SIG-M5 treated with dmso at 0.1 percent for 504 hours (cell line): ENCODE measurements around the gene SOX11.

Experiments
- DNase-seq: peaks from one replicate; lab custom pipeline; 2025; ENCODE audit not compliant: unreplicated experiment; lab: John Stamatoyannopoulos, UW

The SOX11 gene

DNA sequence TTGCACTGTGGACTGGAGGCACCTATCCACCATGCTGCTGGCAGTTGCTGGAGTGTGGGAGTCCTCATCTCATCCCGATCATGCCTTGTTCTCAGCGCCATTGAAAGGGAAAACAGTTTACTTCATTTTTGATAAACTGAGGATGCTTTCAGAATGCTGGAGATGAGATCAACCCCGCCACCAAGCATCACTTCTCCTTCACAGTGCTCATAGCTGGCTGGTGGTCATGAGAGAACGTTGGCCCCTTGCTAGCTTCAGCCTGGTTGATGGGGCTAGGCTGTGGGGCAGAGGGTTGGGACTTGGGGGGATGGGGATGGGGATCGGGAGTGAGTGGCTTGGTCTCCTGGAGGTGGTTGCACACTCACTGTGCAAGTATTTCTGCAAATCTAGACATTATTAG, 30.1 kb downstream of the SOX11 start:
- DNase-seq, result no peak

DNA sequence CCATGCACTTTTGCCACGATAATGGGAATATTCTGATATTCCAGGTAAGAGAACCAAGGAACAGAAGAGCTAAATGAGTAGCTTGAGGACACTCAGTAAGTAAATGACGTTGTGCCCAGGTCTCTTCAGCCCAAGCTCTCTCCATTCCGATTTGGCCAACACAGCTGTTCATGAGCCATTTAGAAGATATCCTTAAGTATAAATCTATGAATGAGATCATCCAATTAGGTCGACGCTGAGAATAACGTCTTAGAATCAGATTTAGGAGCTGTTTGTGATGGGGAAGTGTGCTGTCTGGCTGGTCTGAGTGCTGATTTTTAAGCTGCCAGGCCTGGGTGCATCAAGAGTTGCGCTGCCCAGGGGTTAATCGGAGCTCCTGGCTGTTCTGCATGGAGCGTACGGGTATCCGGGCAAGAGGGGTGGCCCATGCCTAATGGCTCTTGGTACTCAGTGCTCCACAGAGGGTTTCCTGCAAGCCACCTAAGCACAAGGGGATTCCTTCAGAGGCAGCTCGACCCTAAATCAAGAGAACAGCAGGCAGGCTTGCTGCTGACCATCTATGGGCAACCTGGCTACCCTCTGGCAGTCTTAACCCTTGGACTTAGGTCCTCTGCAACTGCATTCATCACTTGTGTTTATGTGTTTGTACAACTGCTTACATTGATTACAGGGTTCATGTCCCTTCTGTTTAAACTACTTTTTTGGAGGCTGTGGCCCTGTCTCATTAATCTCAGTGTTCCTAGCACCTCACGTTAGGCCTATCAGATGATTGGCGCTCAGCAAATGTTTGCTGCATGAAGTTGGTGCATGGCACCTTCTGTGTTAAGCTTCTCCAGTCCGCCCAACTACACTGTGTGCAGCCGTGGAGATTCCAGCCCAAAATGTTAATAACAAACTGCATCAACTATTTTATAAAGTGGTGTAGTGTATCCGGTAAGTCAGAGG, 31.9 kb downstream of the SOX11 start:
- DNase-seq, result no peak

DNA sequence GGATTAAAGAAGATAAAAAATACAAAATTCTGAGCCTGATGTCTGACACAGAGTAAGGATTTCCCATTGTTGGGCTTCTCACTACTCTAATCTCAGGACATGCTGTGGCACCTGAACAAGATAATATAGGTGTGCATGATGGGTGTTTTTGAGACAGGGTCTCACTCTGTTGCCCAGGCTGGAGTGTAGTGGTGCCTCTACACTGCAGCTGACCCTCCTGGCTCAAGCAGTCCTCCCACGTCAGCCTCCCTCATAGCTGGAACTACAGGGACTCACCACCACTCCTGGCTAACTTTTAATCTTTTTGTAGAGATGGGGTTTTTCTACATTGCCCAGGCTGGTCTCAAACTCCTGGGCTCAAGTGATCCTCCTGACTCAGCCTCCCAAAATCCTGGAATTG, 32.9 kb downstream of the SOX11 start:
- no peak for DNase-seq

DNA sequence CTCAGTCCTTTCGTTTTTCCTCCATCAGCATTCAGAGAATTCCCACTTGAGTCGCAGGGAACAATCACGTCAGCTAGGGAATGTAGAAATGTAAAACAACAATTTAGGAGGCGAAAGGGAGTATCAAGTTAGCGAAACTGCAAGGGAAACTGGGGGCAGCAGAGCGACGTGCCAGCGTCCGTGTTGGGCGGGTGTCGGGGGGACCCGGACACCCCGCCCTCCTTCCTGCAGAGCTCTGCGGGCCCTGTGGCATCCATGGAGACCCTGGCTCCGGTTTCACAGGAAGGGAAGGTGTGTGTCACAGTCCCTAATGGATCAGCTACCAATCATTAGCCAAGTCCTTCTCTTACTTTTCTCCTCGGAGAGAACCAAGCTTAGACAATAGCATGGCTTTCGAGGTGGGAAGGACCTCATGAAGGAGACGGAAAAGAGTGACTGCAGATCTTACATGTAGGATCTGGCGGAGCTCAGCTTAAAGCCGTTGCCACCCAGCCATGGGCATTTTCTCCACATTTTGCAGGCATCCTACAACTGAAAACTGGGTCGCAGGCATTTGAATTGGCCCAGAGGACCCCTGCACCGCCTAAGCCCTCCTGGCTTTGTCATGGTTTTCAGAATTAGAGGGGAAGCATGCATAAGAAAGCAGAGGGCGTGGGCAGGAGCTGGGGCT, 33.7 kb downstream of the SOX11 start:
- no peak for DNase-seq

DNA sequence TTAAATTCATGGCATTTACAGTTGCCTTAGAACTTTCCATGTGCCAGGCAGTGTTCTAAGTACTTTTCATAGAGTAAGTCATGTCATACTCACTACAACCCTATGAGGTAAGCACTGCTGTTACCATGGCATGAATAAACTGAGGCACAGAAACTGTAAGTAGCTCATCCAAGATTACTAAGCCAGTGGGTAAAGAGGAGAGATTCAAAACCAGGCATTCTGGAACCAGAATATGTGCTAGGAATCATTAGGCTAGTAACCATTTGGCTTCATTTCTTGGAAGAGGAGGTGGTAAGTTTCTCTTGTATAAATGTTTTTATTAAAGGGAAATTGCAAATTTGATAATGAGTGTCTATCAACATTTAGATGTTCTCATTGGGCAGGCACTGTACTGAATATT, 35.1 kb downstream of the SOX11 start:
- no peak for DNase-seq

DNA sequence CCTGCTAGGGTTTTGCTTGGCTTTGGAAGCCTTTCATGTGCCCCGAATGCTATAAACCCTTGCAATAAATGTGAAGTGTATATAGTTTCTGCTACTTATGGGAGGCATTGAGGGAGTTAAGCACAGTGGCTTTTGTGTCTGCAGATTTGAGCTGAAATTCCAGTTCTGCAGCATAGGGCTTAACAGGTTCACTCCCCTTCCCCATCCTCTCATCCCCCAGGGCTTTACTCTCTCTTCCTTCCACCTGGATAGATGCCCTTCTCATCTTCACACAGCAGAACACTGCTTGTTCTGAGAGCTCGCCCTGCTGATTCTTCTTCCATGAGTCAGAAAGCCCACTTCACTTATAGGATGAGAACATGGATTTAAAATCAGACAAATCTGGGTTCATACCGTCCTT, 37.2 kb downstream of the SOX11 start:
- DNase-seq, result no peak

DNA sequence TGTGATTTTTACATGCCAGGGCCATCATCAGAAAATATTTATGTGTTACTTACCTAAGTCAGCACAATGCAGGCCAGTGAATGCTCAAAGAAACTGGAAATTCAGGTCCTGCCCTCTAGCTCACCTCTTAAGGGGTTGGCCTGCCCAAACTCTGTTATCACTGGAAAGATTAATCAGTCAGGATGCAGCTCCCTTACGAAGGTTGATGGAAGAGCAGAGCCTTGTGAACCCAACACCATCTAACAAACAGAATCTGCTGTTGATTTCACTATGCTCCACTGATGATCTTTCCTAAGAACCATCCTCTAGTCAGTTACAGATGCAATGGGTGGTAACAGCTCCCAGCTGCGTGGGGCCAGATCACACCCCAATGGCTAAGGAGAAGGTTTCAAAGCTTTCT, 38.2 kb downstream of the SOX11 start:
- DNase-seq, result no peak

DNA sequence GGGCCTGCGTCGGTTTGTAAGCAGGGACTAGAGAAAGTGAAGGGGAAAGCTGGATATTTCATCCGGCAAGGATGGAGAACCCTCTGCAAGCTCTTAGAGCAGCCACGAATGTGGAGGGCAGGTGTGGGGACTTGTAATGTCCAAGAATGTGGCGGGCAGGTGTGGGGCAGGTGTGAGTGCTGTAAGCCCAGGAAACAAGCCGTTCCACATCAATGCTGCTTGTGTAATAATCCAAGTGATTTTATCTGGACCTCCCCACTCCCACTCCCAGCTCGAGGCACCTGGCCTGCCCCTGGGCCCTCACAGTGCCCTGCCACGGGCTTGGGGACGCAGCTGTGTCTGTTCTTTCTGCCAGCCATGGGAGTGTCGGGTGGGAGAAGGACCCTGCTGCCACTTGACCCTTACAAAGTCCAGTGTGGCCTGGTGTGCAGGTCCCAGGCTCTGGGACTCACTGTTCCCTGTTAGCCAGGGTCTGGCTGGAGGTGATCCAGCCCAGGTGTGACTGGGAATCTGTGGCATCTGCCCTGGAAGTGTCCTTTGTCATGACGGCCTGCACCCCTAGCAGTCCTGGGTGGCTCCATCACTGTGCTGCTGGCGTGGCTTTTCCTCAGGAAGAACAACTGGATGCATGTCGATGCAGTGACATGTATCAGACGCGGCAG, 42.8 kb downstream of the SOX11 start:
- no peak for DNase-seq

DNA sequence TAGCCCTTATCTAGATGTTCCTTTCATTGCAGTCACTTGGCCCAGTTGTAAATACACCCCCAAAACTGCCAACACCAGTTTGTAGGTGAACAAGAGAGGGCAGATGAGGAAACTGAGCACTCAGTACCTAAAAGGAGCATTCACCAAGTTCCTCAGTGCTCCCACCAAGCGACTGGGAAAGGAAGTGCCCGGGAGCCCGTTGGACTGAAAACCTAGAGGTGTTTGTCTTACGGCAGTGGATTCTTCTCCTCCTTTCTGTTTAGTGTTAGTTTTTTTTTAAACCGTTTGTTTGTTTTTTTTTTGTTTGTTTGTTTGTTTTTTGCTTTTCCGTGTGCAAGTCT, 43.3 kb downstream of the SOX11 start:
- DNase-seq, result no peak

DNA sequence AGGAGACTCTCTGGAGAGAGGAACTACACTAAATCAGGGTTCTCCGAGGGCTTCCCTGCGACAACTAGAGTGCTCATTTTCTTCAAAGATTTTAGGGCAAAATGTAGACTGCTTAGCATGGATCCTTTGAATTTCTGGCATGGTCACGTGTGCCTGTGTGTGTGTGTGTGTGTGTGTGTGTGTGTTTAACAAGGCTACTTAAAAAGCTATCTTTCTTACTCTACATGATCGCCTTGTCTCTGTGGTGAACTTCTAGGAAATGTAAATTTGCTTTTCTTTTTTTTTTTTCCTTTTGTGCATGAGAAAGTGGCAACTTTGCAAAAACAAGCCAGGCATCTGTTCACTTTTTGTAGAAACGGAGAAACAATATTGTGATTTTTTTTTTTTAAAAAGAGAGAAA, 43.9 kb downstream of the SOX11 start:
- DNase-seq, result no peak

DNA sequence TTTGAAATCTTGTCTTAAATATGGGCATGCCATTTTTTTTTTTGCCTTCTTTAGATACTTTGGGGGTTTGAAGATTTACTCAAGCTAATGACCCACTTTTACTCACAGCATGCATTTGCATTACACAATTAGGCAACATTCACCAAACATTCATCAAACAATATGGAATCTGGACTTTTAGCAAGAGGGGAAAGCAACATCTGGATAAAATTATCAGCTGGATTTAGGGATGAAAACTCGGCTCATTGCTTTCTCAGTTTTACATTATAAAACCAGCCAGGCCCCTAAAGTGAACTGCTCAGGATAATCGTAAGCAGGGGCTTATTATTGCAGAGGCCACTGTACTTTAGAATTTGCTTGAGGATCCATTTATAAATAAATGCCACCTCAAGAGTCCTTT, 44.7 kb downstream of the SOX11 start:
- no peak for DNase-seq

DNA sequence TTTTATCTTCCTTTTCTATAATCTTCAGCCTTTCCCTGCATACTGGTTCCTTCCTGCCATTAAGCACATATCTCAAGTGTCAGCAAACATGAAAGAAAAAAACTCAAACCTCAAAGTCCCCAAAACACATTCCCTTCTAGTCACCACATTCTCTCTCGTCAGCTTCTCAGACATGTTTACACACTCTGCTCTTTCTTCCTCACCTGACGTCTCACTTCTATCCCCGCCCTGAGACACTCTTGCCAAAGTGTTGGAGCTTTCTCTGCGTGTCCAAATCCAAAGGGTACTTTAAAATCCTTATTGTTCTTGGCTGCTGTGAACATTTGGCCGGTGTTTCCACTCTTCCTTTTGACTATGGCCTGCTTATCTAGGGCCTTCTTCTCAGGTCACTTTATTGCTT, 47.9 kb downstream of the SOX11 start:
- DNase-seq, result no peak

DNA sequence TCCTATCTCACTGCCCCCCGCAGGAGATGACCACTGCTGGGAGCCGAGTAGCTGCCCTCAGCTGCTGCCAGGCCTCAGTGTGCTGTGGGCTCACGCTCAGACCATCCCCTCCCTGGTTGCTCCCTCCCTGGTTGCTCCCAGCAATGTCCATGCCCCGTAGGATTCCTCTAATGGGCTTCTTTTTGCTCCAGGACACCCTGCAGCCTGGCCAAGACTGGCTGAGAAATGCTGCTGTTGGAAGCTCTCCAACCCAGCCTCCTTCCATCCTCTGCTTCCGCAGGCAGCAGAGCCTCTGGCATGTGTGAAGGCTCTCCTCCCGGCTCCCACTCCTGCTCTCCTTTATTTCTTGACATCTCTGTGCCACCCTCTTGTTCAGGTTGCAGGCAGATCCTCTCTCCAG, 48.6 kb downstream of the SOX11 start:
- DNase-seq, result no peak

DNA sequence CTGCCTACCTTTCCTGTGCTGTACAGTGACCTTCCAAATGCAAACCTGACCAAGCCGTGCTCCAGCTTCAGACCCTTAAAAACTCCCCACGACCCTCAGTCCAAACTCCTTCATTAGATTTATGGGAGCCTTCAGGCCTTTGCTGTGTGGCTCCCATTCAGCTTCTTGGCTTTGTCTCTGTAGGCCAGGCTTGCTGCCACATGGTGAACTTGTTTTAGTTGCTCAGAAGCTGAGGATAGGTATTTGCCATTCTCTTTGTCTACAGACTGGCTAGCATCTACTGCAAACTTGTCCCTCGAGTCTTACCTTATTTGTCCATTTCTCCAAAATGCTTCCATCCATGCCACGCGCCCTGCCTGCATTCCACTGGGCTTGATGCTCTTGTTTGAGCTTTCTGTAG, 49.1 kb downstream of the SOX11 start:
- no peak for DNase-seq

DNA sequence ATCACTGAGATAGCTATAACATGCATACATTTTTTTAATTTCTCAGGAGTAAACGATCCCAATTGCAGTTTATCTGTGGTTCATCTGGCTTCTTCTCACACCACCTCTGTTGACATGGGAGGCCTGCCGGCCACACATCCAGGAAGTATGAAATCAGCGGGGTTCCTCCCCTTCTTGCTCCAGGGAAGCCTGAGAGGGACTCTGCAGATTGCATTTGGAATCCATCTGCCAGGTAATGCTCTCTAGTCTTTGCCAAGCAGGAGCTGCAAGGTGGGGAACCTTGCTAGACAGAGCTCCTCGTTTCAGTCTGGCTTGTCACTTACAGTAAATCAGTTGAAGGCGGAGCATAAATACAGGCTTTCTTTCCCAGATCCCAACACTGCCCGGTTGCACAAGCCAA, 49.9 kb downstream of the SOX11 start:
- DNase-seq, result no peak

DNA sequence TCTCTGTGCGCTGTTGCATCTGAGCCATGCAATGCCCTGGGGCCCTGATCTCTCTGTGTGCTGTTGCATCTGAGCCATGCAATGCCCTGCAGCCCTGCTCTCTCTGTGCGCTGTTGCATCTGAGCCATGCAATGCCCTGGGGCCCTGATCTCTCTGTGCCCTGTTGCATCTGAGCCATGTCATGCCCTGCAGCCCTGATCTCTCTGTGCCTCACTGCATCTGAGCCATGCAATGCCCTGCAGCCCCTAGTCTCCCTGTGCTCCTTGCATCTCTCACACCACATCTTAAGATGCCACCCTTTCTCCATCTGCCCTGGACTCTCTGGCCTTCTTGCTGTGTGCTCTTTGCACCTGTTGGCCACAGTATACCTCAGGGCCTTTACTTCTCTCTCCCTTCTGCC, 56.2 kb downstream of the SOX11 start:
- DNase-seq, result no peak

DNA sequence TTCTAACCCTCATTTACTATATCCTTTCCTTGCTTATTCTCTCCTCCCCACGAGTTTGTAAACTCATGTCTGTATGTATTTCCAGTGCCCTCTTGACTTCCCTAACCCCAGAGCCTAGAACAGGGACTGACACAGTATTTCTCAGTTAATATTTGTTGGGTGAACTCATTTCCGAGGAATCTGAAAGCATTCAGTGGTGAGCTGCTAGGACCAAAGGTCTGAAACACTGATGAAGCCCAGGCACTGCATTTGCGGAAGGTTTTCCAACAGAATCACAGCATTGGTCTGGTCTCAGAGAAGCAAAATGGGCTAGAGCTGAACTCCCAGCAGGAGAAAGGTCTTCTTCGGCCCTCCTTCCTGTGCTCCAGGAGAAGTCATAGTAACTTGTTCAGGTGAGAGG, 56.8 kb downstream of the SOX11 start:
- no peak for DNase-seq

DNA sequence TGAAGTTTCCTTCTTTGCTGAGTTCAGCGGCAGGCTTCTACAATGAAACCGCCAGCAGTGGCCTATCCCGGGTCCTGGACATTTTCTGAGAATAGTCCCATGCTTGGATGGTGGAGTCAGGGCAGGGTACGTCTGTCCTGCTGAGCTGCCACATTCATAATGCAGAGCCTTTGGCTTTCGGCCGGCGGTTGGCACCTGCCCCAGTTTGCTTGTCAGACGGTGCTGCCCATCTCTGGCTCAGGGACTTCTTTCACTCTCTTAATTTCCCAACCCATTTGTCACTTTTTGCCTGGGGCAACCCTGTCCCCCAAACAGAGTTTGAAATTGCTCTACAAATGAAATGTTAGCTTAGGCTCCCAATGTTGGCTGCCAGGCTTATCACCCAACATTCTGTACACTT, 57.2 kb downstream of the SOX11 start:
- DNase-seq, result no peak
